ENCODE results near the gene ADD1.

ADD1 gene

DNA sequence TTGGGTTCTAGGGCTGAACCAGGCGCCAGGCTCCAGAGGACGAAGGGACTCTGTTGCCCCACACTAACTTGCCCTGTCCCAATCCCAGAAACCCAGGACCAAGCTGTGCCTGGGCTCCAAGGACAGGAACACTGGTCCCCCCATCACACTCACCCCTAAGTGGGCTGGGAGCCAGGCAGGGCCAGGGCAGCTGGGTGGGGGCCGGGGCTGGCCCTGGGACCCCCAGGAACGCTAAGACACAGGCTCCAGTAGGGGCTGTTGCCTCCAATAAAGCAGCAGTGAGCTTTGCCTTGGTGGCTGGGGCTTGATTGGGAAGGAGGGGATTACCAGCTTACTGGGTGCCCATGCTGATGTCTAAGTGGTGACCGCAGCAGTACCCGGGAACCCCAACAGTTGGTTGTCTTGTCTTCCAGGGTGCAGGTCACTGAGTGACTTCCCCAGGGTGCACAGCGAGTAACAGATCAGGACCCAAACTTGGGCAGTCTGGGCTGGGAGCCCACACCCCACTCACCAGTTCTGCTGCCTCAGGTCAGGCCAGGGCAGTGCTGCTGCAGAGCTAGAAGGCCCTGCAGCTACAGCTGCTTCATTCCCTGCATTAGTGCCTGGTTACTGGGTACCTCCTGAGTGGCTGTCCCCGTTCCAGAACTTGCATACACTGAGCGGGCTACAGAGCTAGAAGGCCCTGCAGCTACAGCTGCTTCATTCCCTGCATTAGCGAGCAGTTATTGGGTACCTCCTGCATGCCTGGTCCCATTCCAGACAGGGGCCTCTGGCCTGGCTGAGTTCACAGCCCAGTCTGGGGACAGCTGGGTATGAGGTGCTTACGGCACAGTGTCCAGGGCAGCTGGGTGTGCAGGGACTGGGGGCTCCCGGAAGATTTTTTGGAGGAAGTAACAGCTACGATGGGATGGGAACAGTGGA lies 9.4 kb upstream of the ADD1 start:
- TF ChIP-seq, protein P1, sequence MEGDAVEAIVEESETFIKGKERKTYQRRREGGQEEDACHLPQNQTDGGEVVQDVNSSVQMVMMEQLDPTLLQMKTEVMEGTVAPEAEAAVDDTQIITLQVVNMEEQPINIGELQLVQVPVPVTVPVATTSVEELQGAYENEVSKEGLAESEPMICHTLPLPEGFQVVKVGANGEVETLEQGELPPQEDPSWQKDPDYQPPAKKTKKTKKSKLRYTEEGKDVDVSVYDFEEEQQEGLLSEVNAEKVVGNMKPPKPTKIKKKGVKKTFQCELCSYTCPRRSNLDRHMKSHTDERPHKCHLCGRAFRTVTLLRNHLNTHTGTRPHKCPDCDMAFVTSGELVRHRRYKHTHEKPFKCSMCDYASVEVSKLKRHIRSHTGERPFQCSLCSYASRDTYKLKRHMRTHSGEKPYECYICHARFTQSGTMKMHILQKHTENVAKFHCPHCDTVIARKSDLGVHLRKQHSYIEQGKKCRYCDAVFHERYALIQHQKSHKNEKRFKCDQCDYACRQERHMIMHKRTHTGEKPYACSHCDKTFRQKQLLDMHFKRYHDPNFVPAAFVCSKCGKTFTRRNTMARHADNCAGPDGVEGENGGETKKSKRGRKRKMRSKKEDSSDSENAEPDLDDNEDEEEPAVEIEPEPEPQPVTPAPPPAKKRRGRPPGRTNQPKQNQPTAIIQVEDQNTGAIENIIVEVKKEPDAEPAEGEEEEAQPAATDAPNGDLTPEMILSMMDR (IDR thresholded peaks at IDR 0.05; ENCODE audit: low read depth, low read length), result no peak
- no peak overlapping the region for H3K4me3 ChIP-seq (ENCODE audit: low read depth, low read length)

DNA sequence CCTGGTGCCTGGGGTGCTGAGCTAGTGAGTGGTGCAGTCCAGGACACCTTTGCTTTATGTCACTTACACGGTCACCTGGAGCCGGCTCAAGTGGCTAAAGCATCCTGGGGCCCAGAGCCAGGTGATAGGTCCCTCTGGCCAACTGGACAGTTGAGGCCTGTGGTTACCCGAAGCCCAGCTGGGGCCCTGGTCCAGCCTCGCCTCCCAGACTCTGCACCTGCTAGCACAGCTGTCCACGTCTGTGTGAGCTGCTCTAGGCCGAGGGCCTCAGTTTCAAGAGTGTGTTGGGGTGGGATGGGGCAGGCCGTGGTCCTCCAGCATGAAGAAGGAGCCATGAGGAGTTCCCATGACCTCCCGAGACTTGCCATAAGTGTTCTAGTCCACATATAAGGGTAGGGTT lies 7.7 kb upstream of the ADD1 start:
- TF ChIP-seq, protein P1 (IDR thresholded peaks at IDR 0.05; ENCODE audit: low read depth, low read length), result no peak
- H3K4me3 ChIP-seq (ENCODE audit: low read depth, low read length), result no peak overlapping the region

DNA sequence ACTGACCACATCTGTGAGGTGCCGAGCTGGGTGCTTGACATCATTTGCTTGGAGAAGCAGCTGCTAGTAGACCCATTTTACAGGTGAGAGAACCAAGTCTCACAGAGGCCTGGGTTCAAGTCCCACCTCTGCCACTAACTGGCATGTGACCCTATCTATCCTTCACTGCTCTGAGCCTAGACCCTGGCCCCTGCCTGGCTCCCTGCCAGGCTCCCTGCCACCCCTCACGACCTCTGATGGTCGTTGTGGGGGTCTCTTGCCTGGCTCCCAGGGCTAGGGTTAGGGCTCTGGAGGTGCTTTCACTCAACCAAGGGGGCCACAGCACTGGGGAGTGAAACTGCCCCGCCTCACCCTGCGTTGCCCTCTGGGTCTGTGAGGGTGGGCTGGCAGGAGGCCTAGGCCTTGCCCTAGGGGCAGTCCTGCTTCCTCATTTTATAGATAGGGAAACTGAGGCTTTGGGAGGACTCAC lies 7.2 kb upstream of the ADD1 start:
- TF ChIP-seq, protein P1 (IDR thresholded peaks at IDR 0.05; ENCODE audit: low read depth, low read length), result no peak
- H3K4me3 ChIP-seq (ENCODE audit: low read depth, low read length), result no peak overlapping the region

DNA sequence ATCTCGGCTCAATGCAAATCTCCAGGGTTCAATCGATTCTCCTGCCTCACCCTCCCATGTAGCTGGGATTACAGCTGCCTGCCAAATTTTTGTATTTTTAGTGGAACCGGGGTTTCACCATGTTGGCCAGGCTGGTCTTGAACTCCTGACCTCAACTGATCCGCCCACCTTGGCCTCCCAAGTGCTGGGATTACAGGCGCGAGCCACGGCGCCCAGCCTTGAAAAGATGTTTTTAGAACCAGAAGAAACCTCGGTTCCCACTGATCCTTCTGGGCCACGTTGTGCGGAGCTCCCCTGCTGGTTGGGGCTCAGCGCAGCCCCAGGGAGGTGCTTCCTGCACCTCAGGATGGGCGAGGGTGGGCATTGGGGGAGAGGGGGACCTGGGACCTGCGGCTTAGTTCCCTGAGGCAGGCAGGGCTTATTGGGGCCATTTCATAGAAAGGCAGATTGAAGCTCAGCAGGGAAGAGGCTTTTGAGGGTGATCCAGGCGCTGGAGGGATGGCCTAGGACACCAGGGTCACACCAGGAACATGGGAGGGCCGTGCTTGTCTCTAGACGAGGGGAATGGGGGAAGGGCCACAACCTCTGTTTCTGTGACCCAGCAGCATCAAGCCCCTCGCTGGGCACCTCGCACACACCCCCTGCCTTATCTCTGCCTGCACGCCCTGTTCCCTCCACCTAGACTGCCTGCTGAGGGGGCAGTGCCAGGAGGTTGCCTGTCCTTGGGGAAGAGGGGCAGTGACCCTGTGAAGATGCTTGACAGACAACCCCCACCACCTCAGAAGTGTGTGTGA lies 6.3 kb upstream of the ADD1 start:
- H3K4me3 ChIP-seq (ENCODE audit: low read depth, low read length), result peak overlapping the region; percentile 28; the same call in 1 of the 2 replicates
- TF ChIP-seq, protein P1 (IDR thresholded peaks at IDR 0.05; ENCODE audit: low read depth, low read length), result no peak

DNA sequence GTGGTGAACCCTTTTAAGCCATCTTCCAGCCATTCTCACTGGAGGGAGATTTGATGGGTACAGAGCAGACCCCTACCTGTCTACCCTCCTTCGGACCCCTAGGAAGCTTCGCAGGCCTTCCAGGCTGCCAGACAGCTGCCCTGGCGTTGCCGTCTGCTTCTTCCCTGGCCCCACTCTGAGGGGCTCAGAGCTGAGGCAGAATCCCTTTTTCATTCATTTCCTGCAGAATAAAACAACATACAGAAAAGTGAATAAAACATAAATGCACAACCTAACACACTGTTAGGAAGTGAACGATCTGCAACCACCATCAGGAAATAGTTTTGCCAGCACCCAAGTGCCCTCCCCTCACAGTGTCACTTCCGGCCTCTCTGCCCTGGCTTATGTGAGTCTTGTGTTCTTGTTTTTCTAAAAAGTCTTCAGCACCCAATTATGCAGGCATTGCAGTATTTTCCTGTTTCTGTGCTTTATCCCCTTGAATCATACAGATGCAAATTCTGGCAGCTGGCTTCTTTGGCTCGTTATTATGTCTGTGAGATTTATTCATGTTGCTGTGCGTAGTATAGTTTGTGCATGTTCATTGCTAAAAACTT lies 5.6 kb upstream of the ADD1 start:
- TF ChIP-seq, protein P1 (IDR thresholded peaks at IDR 0.05; ENCODE audit: low read depth, low read length), result no peak

DNA sequence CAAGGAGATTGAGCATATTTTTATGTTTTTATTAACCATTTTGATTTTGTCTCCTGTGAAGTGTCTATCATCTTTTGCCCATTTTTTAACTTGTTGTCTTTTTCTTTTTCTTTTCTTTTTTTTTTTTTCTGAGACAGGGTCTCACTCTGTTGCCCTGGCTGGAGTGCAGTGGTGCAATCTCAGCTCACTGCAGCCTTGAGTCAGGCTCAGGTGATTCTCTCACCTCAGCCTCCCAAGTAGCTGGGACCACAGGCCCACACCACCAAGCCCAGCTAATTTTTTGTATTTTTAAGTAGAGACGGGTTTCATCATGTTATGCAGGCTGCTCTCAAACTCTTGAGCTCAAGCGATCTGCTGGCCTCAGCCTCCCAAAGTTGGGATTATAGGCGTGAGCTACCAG lies 4.6 kb upstream of the ADD1 start:
- TF ChIP-seq, protein P1 (IDR thresholded peaks at IDR 0.05; ENCODE audit: low read depth, low read length), result no peak
- no peak overlapping the region for H3K4me3 ChIP-seq (ENCODE audit: low read depth, low read length)

More for the DNA sequence above, 5.6 kb upstream of the ADD1 start:
- peak overlapping the region; percentile 28; the same call in 1 of the 2 replicates for H3K4me3 ChIP-seq (ENCODE audit: low read depth, low read length)
